ENCODE data around the gene MYO10.

- TF ChIP-seq POLR2AphosphoS5 (IDR thresholded peaks at IDR 0.05) (no peak), CTCF (IDR thresholded peaks at IDR 0.05) (no peak), POLR2A (IDR thresholded peaks at IDR 0.05) (no peak), EP300 (IDR thresholded peaks at IDR 0.05) (no peak)
These were observed 251.0 kb downstream of the MYO10 start for GRCh38 chr5:16685069-16685468.

Measured in upper lobe of left lung (tissue), 4 donors.